HG02852 (cell line): ENCODE data around the gene GPLD1.
"Not testable (repeated sequence)": the region's sequence is repeated elsewhere in the genome, so short reads cannot be mapped to it uniquely, and the experiment has no call there.

Source experiments
- ATAC-seq: cut with Tn5 transposase; IDR thresholded peaks from one replicate; pipeline ENCODE4 v1.9.1; 2021; ENCODE audit warnings: mild to moderate bottlenecking, moderate library complexity; ENCODE audit not compliant: unreplicated experiment

Gene GPLD1

GRCh38 chr6:24425091-24425490 is 64.3 kb downstream of the GPLD1 start:
- no peak for ATAC-seq

- no peak for ATAC-seq
Measured at GRCh38 chr6:24419526-24419925, 69.9 kb downstream of the GPLD1 start.

GRCh38 chr6:24415753-24416152 is 73.6 kb downstream of the GPLD1 start:
- ATAC-seq, result peak; percentile 87

DNA sequence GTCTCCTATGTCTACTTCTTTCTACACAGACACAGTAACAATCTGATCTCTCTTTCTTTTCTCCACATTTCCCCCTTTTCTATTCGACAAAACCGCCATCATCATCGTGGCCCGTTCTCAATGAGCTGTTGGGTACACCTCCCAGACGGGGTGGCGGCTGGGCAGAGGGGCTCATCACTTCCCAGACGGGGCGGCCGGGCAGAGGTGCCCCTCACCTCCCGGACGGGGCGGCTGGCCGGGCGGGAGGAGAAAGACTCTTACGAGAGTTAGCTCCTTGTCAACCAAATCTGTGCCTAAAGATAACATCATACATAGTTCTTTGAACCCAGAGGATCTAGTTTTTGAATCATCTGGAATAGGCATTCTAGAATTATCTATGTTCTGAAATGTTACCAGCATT is 74.8 kb downstream of the GPLD1 start:
- ATAC-seq, result not testable (repeated sequence)

DNA sequence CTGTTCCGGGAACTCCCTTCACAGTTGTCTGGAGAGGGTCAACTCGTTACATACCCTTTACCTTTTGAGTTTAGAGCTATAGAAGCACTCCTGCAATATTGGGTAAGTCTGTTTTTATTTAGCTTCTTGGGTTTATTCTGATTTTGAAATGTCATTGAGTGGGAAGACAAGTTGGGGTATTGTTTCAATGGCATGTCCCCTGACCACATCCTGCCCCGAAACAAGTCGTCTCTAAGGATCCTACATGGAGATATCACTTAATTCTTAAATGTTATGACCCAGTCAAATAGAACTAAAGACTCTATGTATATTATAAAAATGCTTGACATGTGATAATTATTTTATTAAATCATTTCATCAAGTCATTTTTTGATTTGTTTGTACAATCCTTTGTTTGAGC is 77.1 kb downstream of the GPLD1 start:
- ATAC-seq, result no peak

DNA sequence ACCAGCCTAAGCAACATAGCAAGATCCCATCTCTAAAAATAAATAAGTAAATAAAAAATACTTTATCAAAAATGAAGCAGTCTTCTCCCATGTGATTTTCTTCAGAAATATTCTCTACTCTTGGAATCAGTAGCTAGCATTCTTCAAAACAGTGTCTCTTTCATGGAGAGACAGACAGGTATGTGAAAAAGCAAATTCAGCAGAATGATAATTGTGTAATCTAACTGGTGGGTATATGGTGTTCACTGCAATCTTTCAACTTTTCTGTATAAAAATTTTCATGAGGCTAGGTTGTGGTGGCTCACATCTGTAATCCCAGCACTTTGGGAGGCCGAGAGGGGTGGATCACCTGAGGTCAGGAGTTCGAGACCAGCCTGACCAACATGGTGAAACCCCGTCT is 78.8 kb downstream of the GPLD1 start:
- ATAC-seq, result no peak

DNA sequence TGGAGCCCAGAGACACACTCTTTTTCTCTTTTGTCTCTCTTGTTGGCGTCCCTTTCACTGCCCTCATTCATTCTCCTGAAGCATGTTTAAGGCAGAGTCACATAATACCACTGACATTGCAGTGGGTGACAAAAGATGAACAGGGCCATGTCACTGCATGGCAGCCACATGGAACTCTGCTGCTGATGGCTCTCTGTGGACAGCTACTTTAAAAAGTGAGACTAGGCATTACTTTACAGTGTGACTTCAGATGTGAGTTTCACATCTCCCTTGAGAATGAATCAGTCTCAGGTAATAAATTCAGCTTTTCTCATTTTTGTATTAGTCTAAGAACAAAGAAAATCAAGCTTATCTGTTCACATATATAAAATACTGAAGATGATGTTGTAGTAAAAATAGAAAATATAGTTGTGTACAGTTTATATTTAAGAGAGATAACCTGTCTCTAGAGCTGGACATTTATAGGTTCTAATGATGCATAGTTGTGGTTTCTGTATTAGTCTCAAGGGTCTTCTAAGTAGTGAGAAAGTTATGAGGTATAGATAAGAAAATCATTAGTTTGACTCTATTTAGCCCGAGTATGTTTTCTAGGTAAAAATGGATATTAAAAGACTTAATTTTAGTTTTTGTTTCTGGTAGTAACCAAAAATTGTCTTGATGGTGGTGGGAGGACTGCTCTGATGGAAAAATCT is 80.5 kb downstream of the GPLD1 start:
- peak; percentile 93 for ATAC-seq

DNA sequence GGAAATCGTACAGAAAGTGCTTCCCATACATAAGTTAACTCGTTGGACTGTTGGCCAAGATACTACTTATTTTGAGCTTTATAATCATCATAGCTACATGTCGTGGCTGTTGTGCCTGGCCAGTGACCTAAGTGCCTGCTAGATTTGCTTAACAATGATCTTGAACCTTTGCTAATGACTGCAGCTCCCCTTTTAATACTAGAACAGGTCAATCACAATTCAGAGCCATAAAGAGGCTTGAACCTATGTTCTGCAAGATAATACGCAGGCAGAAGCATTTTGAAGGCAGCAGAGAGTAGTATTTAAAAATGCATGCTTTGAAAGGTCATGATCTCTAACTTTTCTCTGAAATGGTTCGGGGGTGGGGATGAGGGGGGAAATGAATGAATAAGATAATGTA is 84.1 kb downstream of the GPLD1 start:
- no peak for ATAC-seq

- ATAC-seq, result no peak
Measured at GRCh38 chr6:24403501-24403824, 85.9 kb downstream of the GPLD1 start.

DNA sequence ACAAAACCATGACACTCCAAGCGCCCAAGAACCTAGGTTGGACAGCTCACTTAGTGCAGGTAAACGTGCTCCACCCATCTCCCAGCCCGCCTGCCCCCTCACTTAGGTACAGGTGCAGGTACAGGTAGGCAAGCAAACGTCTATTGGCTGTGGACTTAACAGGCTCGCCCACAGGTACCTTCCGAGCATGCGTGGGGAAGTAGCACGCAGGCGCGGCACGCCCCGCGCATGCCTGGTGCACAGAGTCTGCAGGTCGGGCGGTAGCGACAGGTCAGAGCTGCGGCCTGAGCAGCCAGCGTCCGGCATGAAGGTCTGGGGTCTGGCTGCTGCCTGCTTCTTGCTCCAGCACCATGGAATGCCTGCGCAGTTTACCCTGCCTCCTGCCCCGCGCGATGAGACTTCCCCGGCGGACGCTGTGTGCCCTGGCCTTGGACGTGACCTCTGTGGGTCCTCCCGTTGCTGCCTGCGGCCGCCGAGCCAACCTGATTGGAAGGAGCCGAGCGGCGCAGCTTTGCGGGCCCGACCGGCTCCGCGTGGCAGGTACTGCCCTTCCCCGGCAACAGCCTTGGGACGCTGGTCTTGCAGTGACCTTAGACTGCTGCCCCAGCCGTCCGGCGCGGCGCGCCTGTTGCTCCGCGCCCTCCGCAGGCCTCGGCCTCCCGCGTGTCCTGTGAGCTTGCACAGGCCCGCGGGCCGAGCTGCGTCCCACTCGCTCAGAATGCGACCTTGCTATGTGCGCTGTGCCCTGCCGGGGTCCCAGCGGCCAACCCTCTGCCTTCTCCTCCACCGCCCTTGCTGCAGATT is 86.5 kb downstream of the GPLD1 start, which contains the start of gene MRS2:
MRS2 (plus strand) TSS at position 240 of the 804 bp plus-strand sequence; CDS start at position 351, 111 bp downstream.
- ATAC-seq, result peak; percentile 97

DNA sequence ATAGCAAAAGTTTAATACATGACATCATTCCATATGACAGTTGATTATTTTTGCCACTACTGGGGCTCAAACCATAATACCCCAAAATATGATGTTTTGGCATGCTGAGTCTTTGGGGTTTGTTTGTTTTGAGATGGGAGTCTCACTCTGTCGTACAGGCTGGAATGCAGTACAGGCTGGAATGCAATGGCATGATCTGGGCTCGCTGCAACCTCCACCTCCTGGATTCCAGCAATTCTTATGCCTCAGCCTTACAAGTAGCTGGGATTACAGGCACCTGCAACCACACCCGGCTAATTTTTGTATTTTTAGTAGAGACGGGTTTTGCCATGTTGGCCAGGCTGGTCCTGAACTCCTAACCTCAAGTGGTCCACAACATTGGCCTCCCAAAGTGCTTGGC is 87.9 kb downstream of the GPLD1 start:
- ATAC-seq, result no peak

DNA sequence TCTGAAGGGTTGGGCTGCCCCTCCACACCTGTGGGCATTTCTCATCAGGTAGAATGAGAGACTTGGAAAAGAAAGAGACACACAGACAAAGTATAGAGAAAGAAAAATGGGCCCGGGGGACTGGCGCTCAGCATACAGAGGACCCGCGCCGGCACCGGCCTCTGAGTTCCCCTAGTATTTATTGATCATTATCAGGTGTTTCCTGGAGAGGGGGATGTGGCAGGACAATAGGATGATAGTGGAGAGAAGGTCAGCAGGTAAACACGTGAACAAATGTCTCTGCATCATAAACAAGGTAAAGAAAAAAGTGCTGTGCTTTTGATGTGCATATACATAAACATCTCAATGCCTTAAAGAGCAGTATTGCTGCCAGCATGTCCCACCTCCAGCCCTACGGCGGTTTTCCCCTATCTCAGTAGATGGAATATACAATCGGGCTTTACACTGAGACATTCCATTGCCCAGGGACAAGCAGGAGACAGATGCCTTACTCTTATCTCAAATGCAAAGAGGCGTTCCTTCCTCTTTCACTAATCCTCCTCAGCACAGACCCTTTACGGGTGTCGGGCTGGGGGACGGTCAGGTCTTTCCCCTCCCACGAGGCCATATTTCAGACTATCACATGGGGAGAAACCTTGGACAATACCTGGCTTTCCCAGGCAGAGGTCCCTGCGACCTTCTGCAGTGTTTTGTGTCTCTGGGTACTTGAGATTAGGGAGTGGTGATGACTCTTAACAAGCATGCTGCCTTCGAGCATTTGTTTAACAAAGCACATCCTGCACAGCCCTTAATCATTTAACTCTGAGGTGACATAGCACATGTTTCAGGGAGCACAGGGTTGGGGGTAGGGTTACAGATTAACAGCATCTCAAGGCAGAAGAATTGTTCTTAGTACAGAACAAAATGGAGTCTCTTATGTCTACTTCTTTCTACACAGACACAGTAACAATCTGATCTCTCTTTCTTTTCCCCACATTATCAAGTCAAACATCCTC is 89.0 kb downstream of the GPLD1 start:
- not testable (repeated sequence) for ATAC-seq

GRCh38 chr6:24397631-24398030 is 91.7 kb downstream of the GPLD1 start:
- ATAC-seq, result no peak

- ATAC-seq, result no peak
Measured at GRCh38 chr6:24396824-24397223, 92.6 kb downstream of the GPLD1 start.

- no peak for ATAC-seq
Measured at GRCh38 chr6:24394780-24395437, 94.5 kb downstream of the GPLD1 start.

DNA sequence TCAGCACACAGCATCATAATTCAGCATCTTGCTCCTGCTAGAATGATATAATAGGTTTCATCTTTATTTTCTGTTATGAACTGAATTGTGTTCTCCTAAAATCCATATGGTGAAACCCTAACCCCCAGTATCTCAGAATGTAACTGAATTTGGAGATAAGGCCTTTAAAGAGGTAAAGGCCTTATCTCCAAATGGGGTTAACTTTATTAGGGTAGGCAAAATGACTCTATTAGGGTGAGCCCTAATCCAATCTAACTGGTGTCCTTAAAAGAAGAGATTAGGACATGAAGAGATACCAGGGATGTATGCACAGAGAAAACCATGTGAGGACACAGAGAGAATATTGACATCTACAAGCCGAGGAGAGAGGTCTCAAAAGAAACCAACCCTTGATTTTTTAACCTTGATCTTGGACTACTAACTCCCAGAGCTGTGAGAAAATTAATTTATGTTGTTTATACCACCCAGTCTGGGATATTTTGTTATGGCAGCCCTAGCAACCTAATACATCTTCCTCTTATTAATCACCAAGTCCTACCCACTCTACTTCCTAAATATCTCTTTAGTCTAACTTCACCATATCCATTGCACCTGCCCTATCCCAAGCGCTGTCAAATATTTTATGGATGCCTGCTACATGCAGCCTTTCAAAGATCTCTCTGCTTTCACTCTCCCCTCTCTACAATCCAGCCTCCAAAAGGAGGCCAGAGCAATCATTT is 95.2 kb downstream of the GPLD1 start:
- no peak for ATAC-seq

DNA sequence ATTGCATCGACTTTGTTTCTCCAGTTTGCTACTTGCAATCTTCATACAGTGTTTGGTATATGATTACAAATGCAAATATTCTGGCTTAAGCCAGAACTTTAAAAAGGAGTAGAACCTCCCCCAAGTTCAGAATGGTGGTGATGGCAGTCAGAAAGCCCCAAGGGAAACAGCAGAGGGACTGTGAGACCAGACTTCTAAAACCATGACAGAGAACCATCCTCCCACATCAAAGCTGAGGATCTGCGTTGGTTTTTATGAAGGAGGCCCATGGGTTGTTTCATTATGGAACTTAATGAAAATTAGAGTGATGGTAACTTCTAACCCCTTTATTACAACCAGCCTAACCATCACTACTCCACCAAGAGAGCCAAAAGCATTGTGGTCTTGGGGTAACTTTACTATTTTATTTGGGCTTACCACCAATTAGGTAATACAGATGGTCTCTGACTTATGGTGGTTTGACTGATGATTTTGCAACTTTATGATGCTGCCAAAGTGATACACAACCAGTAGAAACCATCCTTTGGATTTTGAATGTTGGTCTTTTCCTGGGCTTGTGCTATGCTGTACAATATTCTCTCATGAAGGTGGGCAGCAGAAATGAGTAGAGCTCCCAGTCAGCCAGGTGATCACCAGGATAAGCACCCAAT is 97.5 kb downstream of the GPLD1 start:
- ATAC-seq, result peak; percentile 97

GRCh38 chr6:24391208-24391607 is 98.2 kb downstream of the GPLD1 start:
- no peak for ATAC-seq

DNA sequence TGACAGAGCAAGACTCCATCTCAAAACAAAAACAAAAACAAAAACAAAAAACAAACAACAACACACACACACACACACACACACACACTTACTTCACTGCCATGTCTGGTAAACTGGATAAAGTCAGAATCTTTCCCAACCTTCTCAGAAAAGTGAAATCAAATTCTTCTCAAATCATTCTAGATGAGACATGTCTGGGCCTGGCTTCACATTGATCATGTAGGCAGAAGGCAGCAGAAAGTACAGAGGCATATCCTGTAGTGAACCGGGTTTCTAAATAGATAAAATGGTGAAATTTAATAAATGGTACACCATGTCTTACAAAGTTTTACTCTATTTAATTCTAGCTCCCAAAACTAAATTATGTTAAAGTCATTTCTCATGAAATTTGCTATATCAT is 101.6 kb downstream of the GPLD1 start:
- ATAC-seq, result no peak
